Fibroblast of peridontal ligament (primary cell): ENCODE measurements around the gene FBXW7.
"Not testable (repeated sequence)": the region's sequence is repeated elsewhere in the genome, so short reads cannot be mapped to it uniquely, and the experiment has no call there.

Experiments used
- DNase-seq: peaks from one replicate; pipeline ENCODE4 v3.0.0-alpha.2; 2010; ENCODE audit errors: extremely low read depth

The FBXW7 gene

GRCh38 chr4:152545088-152545487 lies 9.2 kb upstream of the FBXW7 start:
- no peak for DNase-seq

- not testable (repeated sequence) for DNase-seq
Observed at GRCh38 chr4:152544533-152544932, 8.6 kb upstream of the FBXW7 start.

- no peak for DNase-seq
Observed at GRCh38 chr4:152540941-152541340, 5.0 kb upstream of the FBXW7 start.

DNA sequence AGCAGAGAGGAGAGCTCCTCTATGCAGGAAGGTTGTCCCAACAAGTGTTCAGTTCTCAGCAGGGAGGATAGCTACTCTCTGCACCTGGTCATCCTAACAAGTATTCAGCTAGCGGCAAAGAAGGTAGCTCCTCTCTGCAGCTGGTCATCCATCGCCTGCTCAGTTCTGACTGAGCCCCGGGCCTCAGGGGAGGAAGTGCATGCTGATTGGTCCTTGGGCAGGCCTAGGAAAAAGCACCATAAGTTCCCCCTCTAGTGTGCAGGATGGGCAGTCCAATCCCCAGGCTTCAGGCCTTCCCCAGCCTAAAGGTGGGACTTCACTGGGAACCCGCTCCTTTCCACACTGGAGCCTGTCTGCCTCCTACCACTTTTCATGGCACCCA lies 4.4 kb upstream of the FBXW7 start:
- no peak for DNase-seq

- no peak for DNase-seq
Observed at GRCh38 chr4:152539556-152540292, 3.8 kb upstream of the FBXW7 start.

DNA sequence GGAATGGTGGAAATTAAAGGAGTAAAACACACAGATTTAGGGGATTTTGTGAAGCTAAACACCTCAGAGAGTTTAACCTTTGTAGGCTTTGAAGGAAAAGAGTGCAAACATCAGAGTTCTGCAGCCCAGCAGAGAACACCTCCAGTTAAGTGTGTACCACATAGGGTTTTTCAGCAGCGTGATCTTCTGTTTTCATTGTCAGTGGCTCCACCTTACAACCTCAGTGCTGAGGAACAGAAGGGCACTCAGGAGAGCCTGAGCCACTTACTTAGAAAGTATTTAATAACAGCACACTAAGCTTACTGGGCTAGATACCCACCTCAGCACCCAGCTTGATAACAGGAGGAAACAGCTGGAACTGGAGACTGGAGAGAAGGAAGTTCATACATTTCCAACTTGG lies 2.0 kb upstream of the FBXW7 start:
- DNase-seq = no peak

DNA sequence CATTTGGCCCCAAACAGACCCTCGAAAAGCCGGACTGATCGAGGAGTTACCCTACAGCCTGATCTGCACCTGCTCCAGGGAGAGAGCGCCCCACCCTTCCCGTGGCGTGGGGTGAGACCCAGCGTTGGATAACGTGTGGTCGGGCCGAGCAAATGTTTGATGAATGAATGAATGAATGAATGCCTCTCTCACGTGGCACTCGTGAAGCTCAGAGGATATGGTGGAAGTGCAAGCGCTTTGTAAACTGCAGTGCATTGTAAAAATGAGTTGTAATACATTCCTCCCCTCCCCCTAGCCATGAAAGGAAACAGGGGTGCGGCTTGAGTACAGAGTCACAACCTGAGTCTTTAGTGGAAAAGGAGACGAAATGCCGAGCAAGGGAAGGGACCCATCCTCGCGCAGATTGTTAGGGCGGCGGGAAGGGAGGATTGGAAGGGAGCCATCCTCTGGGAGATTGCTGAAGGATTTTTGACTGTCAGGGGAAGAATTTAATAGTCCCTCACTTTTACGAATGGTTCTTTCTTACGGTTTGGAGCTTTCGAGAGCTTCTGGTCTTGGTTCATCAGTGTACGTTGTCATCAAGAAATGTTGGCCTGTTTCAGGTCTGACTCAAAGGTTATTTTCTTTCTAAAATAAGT lies 772 bp upstream of the FBXW7 start:
- DNase-seq = peak; percentile 35

DNA sequence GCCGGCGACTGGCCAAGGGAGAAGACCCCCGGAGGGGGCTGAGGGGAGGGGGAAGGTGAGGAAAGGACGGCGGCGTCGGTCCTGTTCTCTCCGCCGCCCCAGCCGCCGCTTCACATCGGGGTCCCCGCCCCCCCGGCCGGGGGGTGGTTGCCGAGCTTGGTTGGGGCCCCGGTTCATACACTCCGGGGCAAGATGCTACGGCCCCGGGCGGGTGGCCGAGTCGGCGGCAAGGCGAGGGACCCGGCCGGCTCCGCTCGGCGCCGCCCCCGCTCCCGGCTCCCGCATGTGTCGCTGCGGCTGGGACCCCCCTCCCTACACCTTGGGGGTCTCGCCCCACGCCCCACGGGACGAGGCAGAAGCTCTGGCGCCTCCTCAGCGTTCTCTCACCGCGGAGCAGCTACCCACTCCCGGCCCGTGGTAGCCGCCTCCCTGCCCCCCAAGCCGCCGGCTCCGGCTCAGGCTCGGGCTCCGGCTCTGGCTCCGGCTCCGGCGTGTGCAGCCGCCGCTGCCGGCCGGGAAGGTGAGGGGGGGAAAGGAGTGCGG lies 461 bp downstream of the FBXW7 start:
- no peak for DNase-seq

GRCh38 chr4:152534541-152535359 lies 1.1 kb downstream of the FBXW7 start:
- DNase-seq = no peak

DNA sequence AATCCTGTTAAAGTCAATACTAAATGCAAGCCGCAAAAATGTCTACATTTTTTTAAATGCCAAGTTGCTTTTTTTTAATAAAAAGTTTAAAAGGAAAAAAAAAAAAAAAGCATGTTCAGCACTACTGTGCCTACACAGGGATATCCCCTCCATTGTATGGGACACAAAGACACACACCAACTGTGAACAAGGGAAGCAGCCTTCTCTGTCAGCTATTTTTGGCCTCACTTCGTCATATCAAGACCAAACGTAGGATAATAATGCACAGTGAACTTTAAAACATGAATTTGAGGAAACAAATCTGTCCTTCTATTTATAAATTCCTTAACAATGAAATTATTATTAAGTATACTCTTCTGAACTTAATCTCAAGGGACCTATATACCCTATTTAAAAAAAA lies 4.4 kb downstream of the FBXW7 start:
- DNase-seq = no peak

DNA sequence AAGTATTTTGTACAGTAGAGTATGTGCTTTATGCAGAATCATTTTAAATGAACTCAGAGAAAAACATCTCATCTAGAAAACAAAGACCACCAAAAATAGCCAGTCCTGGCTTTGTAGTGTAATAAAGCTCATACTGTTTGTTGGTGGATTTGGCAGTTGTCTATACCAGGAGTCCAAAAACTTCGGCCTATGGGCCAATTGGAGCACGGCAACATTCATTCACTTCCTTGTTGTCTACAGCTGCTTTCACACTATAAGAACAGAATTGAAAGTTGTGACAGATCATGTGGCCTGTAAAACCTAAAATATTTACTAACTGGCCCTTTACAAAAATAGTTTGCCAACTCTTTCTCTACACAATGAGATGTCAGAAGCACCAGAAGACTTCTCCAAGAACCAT lies 5.3 kb downstream of the FBXW7 start:
- no peak for DNase-seq

GRCh38 chr4:152529880-152530279 lies 6.0 kb downstream of the FBXW7 start:
- DNase-seq = no peak

DNA sequence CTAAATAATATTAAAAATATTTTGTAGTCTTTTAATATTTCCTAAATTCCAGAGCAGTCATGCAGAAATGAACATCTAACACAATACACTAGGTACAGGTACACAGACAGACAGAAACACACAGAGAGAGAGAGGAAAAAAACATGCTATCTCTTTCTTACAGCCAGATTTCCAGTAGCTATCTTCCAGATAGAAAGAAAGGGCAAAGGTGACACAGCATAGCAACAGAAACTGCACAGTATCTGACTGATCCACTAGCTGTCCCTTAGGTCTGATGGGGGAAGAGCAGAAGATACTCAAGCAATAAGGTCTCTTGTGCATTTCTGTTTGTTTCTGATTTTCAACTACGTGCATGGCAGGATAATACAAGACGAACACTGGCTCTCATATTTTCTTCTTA lies 7.8 kb downstream of the FBXW7 start:
- DNase-seq = no peak

GRCh38 chr4:152525878-152526277 lies 10.0 kb downstream of the FBXW7 start:
- DNase-seq = no peak

DNA sequence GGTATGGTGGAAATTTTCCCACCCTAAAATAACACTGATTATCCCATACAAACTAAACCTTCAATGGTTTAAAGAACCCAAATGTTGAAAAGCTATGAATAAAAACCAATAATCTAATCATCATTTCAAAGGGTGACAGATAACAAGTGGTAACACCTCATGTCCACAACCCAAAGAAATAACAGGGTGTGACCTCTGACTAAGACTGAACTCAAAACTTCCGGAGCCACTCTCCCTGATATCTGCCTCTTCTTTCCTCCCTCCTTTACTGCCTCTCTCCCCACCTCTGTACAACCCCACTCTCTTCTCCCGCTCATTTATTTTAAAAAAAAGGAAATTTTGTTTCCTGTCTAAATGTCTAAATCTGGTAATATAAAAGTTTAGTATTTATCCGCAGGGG lies 11.5 kb downstream of the FBXW7 start:
- no peak for DNase-seq

DNA sequence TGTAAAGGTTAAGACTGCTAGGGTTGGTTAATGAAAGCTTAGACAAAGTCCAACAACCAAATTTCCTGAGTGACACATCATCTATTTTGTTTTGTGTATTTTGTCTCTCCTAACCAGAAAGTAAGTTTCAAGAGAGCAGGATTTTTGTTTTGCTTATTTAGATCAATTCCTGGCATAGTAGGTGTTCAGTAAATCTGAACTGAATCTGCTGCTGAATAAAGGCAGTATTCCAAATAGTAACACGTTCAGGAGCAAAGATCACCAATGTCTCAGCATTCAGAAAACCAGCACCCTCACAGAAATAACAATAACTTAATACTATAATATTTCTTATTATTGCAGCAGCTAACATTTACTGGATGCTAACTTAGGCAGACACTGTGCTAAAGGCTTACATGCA lies 12.2 kb downstream of the FBXW7 start:
- DNase-seq = no peak

- DNase-seq = no peak
Observed at GRCh38 chr4:152522754-152523153, 13.1 kb downstream of the FBXW7 start.

GRCh38 chr4:152522245-152522644 lies 13.6 kb downstream of the FBXW7 start:
- no peak for DNase-seq

- DNase-seq = peak; percentile 33
Observed at GRCh38 chr4:152516156-152516555, 19.7 kb downstream of the FBXW7 start.

DNA sequence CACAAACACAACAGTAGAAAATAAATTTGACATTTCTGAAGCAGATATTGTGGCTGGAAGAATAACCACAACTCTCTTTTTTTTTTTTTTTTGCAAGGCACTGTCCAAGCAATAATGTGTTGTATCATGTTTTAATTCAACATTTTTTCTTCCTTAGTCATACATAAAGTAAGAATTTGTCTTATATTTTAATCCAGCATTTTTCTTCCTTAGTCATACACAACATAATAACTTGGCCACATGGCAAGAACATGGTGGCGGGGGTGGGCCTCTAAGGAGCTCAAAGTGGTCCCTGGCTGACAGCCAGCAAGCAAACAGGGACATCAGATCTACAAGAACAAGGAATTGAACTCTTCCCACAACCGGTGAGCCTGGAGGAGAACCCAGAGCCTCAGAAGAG lies 20.2 kb downstream of the FBXW7 start:
- DNase-seq = peak; percentile 79

DNA sequence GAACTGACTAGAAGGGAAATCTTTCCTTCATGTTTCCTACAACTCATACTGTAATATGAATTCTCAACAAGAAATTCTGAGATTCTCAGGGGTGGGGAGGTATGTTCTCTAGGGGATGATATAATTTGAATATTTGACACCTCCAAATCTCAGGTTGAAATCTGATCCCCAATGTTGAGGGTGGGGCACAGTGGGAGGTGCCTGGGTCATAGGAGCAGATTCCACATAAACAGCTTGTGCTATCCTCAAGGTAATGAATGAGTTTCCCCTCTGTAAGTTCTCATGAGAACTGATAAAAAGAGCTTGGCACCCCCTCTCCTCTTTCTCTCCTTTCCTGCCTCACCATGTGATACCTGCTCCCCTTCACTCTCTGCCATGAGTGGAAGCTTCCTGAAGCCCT lies 21.5 kb downstream of the FBXW7 start:
- DNase-seq = no peak

- DNase-seq = no peak
Observed at GRCh38 chr4:152513078-152513477, 22.8 kb downstream of the FBXW7 start.

- no peak for DNase-seq
Observed at GRCh38 chr4:152512483-152512882, 23.4 kb downstream of the FBXW7 start.
